ENCODE results near the gene CNBP.

Gene CNBP

GRCh38 chr3:129122412-129123011 lies 61.2 kb downstream of the CNBP start:
- TF ChIP-seq GATA2 (IDR thresholded peaks at IDR 0.05; ENCODE audit: low read depth, low read length), result no peak
- no peak for TF ChIP-seq GATA3 (IDR thresholded peaks at IDR 0.05; ENCODE audit: low read depth, low read length)

- TF ChIP-seq GATA2 (IDR thresholded peaks at IDR 0.05; ENCODE audit: low read depth, low read length) (no peak), GATA3 (IDR thresholded peaks at IDR 0.05; ENCODE audit: low read depth, low read length) (no peak)
These were observed 61.8 kb downstream of the CNBP start, which contains the start of gene RAB43 for GRCh38 chr3:129121792-129122411. Gene RAB43, minus strand, starts transcription at chr3:129121804. Its CDS starts 315 bp downstream, at chr3:129121489.

GRCh38 chr3:129121016-129121791 lies 62.5 kb downstream of the CNBP start:
- TF ChIP-seq GATA2 (IDR thresholded peaks at IDR 0.05; ENCODE audit: low read depth, low read length) (no peak), GATA3 (IDR thresholded peaks at IDR 0.05; ENCODE audit: low read depth, low read length) (no peak)

GRCh38 chr3:129120254-129121004 lies 63.3 kb downstream of the CNBP start:
- TF ChIP-seq GATA2 (IDR thresholded peaks at IDR 0.05; ENCODE audit: low read depth, low read length) (no peak), GATA3 (IDR thresholded peaks at IDR 0.05; ENCODE audit: low read depth, low read length) (no peak)

GRCh38 chr3:129119365-129120100 lies 64.2 kb downstream of the CNBP start:
- no peak for TF ChIP-seq GATA3 (IDR thresholded peaks at IDR 0.05; ENCODE audit: low read depth, low read length)
- no peak for TF ChIP-seq GATA2 (IDR thresholded peaks at IDR 0.05; ENCODE audit: low read depth, low read length)

- TF ChIP-seq GATA3 (IDR thresholded peaks at IDR 0.05; ENCODE audit: low read depth, low read length) (no peak), GATA2 (IDR thresholded peaks at IDR 0.05; ENCODE audit: low read depth, low read length) (no peak)
These were observed 65.0 kb downstream of the CNBP start for GRCh38 chr3:129118745-129119144.
